Middle frontal gyrus (tissue), 1 donor: ENCODE data around the gene SLC15A3.

ENCODE experiments used
- DNase-seq: peaks from one replicate; pipeline ENCODE4 v3.0.0-alpha.2; 2015; ENCODE audit warnings: low spot score; ENCODE audit errors: extremely low spot score

SLC15A3 gene

DNA sequence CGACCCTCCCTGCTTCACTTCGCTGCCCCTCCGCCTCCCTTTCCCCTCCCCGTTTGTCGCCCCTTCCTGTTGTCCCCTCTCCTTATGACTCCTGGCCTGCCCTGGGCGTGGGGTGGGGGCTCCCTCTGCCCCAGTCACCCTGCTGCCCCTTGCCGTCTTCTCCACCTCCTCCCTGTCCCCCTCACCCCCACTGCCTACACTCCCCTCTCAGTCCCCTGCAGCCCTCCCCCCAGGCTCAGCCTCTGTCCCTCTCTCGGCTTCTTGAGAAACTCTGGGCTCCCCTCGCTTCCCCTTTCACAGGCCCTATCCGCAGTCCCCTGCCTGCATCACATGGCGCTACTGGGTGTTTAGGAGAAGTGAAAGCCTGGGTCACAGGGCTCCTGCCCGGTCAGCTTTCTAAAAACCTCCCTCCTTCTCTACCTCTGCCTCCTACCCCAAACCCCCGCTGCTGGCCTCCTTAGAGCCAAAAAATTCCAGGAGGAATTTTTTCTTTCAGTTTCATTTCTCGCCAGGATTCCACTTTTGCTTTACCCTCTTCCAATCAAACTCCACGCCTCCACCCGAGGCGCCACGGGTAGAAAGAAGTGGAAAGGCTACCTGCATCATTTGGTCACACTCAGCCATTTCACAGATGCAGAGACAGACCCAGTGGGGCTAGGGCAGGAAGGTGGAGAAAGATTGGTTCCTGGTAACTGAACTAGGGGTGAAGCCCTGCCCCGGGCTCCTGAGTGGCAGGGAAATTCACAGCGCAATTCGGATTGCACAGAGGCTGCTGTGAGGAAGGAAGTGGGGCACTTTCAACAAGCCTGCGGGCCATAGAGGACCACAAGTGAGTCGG is at the start of gene SLC15A3:
TSS of gene SLC15A3 (minus strand) at position 273 of the 838 bp plus-strand sequence. CDS start 625 bp downstream, outside the sequence.
- DNase-seq = no peak

DNA sequence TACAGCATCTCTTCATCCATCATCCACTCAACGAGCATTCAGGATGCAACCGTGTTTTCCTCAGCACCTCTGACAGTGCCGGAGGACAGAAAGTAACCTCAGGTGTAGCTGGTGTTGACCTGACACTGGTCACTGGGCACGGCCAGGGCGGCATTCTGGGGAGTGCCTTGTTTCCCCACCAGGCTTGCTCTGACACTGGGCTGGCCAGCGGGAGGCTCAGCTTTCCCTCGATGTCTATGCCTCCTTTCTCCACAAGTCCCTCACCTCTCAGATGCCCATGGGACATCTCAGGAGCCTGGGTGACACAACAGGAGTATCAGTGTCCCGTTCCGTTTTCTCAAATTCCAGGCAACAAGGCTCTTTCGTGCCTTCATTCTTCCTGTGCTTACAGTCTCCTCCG is 48.5 kb upstream of the SLC15A3 start:
- DNase-seq = no peak

DNA sequence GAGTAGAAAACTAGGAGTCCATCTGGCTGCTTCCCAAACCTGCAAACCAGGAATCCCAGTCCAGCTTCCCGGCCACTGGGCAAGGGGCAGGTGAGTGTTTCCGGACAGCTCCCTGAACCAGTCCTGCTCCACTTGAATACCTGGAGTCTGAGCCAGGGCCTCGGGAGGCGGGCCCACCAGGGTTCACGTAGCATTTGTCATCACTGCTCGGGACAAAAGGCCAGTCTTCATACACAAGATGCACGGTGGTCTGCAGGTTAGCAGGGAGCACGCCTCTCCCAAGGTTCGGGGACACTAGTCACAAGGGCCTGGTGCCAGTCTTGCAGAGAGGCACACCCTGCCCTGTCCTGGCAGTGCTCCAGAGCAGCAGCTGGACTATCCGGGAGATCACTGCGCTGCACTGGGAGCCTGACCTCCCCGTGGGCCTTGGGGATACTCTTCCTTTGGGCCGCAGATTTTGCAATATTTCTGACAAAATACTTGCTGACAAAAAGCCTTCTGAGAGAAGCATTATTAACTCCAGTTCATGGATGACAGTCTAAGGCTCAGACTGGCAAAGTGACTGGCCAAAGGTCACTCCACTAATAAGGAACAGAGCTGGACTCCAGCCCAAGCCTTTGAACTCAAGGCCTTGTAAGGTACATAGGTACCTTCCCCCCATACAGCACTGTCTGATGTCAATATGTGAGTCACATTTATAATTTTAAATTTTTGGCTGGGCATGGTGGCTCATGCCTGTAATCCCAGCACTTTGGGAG is 44.6 kb upstream of the SLC15A3 start:
- no peak for DNase-seq

DNA sequence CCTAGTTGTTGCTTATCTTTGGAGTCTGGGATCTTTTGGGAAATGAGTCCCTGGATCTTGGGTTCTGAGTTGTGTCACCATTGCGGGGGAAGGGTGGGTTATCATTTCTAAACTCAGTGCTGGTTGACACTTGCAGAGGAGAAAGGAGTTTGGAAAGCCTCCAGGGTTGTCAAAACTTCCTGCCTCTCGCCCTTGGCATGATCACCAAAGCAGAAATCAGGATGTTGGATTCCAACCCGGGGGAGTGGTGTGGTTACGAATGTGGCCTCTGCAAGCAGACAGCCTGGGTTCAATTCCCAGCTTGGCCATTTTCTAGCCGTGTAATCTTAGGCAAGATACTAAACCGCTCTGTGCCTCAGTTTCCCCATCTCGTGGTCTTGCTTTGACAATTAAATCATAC is 43.8 kb upstream of the SLC15A3 start:
- DNase-seq = no peak

DNA sequence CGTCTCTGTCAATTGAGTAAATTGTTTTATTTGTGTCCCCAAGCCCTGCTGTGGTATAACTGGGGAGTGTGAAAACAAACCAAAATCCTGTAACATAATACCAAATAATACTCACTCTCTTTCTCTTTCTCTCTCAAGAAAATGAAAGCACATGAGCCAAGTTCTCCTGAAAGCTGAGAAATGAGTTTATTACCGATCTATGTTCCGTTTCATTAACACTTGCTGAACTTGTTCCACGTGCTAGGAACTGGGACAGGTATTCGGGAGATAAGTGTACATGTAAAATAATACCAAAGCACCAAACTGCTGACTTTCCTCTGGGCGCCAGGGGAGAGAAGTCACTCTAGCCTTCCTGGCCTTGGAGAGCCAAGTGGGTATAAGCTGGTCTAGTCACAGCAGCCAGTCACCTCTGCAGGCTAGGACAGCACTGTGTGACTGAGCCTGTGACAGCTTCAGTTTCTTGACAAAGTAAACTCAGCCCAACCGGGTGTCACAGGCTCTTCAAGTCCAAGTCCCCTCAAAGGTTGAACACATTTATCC is 42.6 kb upstream of the SLC15A3 start:
- DNase-seq = no peak

DNA sequence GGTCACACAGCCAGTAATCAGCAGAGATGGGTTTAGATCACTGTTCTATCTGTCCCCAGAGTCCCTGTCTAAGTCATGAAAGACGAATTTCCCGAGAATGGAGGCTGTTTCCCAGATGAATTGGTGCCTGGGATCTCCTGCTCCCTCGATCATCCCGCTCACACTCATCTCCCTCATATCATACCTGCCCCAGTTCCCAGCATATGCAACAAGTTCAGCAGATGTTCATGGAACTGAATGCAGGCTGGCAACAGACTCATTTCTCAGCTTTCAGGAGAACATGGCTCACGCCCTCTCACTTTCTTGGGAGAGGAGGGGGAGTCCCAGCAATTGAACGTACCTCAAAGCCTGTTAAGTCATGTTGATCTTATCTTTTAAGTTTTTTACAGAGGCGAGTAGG is 41.6 kb upstream of the SLC15A3 start:
- no peak for DNase-seq

DNA sequence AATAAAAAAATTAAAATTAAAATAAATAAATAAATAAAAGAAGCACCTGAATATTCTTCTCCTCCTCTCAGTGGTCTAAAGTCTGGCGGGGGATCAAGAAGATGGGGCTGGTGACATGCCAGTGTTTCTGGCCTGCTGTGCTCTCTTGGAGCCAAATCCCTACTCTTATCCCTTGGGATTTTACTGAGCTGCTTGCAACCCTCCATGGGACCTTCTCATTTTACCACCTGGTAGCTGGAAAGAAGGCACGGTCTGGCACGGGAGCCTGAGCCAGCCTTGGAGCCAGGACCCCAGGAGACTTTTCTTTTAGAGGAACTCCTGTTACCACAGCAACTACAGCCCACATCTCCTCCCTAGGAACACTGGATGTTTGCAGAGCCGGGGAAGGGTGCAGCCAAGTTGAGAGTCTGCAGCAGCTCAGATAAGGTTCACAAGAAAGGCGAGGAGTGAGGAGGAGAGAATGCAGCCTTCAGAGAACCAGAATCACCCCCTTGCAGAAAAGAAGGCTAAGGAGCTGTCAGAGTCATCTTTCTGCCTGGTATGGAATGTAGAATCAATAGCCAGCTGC is 41.0 kb upstream of the SLC15A3 start:
- DNase-seq = no peak

DNA sequence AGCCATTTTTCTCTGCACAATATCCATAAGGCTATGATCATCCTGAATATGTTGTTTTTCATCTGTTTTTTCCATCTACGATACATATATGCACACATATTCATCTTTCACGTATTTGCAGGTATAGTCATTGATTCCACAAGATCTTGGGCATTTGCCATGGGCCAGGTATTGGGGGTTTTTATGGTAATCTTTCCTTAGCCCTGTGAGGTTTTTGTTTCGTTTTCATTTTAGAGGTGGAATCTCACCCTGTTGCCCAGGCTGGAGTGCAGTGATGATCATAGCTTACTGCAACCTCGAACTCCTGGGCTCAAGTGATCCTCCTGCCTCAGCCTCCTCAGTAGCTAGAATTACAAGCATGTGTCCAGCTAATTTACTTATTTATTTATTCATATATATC is 39.5 kb upstream of the SLC15A3 start:
- DNase-seq = no peak

DNA sequence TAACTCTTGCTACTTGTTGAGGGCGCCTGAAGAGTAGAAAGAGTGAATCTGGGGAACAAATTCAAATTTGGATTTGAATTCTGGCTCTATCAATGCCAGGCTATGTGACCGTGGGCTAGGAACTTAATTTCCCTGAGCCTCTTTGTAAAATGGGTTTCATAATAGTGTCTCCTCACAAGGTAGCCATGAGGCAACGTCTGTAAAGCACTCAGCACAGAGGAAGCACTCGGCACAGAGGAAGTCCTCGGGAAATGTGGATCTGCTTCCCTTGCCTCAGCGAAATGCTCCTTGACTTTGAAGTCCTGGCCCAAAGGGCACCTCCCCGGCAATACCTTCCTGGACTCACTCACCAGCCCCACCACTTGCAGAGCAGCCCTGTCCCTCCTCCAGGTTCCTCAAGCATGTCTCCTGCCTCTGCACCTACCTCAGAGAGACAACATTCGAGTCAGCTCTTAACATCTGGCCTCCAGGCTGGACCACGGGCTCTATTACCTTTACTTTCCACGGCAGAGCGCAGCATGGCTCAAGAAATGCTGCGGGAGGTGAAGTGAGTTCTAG is 37.2 kb upstream of the SLC15A3 start:
- DNase-seq = no peak

DNA sequence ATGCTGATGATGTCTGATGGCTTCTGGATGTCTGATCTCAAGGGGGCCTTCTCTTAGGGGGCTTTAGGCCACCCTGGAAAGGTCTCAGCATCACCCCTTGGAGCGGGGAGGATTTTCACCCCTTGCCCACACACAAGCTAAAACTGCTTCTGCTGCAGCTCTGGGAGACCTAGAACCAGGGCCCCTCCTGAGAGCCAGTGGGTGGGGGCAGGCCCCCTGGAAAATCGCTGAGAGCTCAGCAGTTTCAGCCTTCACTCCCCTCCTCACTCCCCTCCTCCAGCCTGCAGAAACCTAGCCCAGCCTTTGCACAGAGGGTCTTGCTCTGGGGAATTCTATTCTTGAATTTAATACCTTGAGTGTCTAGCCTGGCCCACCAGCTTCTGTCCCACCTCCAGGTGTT is 36.7 kb upstream of the SLC15A3 start:
- no peak for DNase-seq

DNA sequence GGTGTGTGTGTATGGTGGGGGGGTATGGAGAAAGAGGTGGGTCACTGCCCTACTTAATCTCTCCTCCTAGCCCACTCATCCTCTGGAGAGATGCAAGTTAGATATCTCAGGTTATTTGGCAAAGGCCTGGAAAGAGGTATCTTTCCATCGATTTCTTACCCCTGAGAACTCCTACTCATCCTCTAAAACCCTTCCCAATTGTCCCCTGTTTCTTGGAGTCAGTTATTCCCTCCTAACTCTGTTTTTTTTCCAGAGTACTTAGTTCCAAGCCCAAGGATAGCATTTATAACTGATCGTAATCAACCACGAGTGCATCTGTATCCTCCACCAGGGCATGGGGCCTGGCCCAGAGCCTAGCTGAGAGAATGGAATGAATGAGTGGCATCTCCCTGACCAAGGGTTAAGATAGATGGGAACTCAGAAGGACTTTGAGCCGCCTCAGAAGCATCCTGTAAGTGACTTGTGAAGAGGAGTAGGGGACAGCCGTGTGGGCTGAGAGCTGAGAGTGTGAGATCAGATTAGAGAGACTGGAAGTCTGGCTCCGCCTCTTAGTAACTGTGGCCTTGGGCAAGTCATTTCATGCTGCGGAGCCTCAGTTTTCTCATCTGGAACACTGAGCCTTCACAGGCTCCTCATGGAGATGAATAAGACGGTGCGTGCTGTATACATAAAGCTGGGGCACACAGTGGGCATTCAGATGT is 35.8 kb upstream of the SLC15A3 start:
- DNase-seq = no peak

DNA sequence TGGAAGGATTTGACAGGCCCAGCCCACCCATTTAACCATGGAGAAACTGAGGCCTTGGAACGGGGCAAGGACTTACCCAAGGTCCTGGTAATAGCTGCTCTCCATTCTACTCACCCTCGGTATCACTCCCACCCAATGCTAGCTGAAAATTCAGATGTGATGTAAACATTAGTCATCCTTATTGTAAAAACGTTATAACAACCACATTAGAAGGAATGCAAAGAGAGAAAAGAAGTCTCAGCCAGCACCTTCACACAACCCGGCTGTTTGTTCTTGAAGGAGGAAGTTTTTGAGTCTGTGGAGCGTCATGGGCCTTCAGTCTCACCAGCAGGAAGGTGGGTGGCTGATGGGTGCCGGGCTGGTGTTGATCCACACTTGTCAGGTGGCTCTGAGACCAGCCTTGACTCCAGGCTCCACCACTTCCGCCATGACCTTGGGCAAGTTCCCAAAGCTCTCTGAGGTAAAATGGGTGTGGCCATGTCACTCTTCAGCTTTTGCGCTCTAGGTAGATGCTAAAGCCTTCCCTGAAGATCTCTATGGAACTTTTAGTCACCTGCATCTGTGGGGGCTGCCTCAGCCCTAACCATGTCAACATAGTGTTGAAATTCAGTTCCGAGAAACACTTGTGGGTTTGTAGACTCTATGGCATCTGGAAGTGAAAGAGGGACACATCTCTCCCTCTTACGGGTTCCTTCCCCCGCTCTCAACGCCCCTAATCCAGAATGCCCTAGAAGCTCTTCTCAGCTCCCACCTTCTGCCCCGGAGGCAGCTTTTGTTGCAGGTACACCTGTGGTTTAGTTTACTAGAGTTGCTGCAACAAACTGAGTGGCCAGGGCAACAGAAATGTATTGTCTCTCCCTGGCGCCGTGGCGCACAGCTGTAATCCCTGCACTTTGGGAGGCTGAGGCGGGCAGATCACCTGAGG is 34.3 kb upstream of the SLC15A3 start:
- DNase-seq = no peak

DNA sequence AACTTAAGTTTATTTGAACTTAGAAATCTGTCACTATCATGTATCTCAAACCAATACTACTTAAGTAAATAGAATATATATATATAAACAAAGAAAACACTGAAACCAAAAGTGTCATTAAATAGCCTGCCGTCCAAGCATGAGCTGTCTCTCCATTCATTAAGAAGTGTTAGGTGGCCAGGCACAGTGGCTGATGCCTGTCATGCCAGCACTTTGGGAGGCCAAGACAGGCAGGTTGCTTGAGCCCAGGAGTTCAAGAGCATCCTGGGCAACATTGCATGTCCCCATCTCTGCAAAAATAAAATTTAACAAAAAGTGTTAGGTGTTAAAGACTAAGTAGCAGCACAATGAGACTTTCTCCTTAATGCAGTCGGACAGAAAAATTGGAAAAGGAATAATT is 33.5 kb upstream of the SLC15A3 start:
- no peak for DNase-seq

DNA sequence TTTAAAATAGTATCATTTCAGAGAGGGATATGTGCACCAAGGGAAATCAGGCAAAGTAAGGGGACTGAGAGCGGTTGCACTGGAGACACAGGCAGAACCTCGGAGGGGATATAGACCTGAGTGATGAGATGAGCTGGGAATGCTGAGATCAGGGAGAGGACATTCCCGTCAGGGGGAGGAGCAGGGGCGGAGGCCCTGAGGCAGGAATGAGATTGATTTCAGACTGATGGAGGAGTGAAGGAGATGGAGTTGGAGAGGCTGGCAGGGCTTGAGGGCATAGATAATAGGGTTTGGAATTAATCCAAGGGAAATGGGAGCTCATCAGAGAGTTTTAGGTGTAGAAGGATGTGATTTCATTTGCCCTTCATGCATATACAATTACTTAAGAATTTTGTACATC is 32.7 kb upstream of the SLC15A3 start:
- DNase-seq = no peak

DNA sequence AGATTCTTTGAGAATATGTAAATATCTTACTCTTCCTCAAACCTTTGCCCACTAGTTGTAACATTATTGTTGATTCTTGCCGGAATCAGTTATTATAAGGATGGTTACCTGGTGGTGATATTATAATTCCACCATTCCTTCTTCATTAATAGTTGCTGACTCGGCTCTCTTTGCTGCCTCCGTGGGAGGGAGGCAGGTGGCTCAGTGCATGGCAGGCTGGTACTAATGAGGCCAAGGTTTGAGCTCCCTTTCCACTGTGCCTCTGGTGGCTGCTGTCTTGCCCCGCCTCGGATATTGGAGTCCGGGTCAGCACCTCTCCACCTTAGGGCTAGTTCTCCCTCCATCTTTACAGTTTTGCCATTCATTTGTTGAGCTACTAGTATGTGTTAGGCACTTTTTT is 32.2 kb upstream of the SLC15A3 start:
- DNase-seq = no peak

DNA sequence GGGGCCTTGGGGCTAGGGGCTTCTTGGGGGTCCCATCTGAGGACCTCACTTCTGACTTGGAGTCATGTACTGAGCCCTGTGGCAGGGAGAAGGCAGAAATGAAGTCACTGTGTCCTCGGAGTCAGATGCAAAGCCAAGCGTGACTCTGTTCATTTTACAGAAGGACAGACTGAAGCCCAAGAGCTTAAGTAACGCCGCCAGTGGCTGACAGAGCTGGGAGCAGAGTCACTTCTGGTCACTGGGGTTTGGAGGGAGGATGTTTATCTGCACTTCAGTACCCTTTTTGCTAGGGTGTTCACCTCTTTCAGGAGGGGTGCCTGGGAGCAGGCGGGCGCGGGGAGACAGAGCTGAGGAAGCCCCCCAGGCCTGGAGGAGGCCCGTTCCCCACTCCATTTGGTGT is 30.2 kb upstream of the SLC15A3 start:
- DNase-seq = no peak

DNA sequence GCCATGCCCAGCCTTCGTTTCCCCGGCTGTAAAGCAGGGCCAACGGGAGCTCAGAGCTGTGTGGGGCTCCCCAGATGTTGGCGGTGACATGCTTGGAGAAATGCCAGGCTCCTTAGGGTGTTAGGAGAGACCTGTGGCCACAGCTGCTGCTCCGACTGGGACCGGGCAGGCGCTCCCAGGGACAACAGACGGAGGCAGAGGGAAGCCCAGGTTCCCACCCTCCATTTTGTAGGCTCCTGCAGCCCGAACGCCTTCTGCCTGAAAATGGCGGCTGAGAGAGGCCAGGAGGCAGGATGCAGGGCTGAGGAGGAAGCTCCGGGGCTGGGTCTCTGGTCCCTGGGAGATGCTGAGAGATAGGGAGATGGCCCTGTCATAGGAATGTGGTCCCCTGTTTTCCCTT is 29.5 kb upstream of the SLC15A3 start:
- no peak for DNase-seq

DNA sequence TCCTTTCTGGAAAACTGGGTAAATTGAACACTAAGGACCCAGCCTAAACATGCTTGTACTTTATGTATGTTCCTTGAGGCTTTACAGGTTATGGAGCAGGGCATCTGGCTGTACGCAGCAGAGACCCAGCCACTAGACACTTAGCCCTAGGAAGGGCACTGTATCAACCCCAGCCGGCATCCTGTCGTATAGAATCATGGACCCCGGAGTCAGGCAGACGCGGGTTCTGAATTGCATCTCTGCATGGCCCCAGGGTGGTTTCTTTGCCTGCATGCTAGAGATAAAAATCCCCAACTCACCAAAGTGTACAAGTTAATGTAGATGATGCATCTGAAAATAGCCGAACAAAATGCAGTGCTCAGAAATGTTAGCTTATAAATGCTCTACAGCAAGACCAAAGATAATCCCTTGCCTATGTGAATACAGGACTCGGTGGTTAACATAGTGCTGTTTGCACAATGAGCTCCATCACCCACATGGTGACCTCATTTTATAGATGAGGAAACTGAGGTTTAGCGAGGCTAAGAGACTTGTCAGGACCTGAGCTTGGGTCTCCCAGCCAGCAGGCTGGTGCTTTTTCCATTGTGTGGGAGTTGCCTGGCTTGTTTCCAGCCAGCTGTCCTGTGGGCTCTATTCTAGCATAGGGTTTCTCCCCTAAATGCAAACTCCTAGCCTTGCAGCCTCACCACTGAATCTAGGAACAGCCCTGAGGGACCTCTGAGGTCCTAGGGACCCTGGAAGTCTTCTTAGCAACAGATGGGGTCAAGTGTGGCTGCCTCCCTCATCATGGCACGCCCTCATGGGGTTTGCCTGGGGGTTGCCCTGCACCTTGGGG is 26.8 kb upstream of the SLC15A3 start:
- no peak for DNase-seq

DNA sequence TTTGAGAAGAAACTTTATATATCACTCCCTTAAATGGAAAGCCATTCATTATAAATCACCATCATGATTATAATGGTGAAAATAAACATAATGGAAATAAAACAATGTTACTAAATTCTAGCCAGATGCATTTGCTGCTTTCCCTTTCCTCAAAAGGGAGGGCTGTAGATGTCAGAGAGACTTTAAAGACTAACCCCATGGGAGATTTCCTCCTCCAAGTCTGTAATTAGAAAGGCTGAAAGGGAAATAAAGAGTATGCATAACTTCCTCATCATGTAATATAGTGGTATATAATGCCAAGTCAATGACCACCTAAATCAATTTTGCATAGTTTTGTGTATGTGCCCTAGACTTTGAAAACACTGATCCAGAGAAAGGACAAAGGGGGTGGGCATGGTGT is 25.9 kb upstream of the SLC15A3 start:
- no peak for DNase-seq
